MM.1S (cell line): ENCODE data around the gene GTPBP3.

Experiments
- DNase-seq: peaks from one replicate; pipeline ENCODE4 v3.0.0-alpha.2; 2015
- H2AFZ ChIP-seq: fragments of 300-600 bp; sonication (generic); 2 replicates; pipeline ENCODE4 v1.6.0; 2016; ENCODE audit warnings: antibody characterized with exemption, low read length
- H3F3A ChIP-seq: fragments of 300-600 bp; sonication (generic); 2 replicates; pipeline ENCODE4 v1.6.1; 2016; ENCODE audit warnings: mild to moderate bottlenecking, antibody characterized with exemption, low read length, moderate library complexity, mixed read lengths; ENCODE audit not compliant: insufficient read depth
- H3K27ac ChIP-seq: fragments of 300-600 bp; sonication (generic); 2 replicates; pipeline ENCODE4 v1.5.1; 2016; ENCODE audit warnings: mild to moderate bottlenecking, low read length
- H3K27me3 ChIP-seq: fragments of 300-600 bp; sonication (generic); replicated peaks from 2 replicates; pipeline ENCODE4 v1.6.0; 2016; ENCODE audit warnings: low read length; ENCODE audit not compliant: insufficient read depth
- H3K36me3 ChIP-seq: fragments of 300-600 bp; sonication (generic); replicated peaks from 2 replicates; pipeline ENCODE4 v1.6.1; 2016; ENCODE audit warnings: mild to moderate bottlenecking, low read length, mixed read lengths; ENCODE audit not compliant: insufficient read depth
- H3K4me1 ChIP-seq: fragments of 300-600 bp; sonication (generic); 2 replicates; pipeline ENCODE4 v1.6.1; 2016; ENCODE audit warnings: low read length, mixed read lengths
- H3K4me2 ChIP-seq: fragments of 300-600 bp; sonication (generic); 2 replicates; pipeline ENCODE4 v1.6.0; 2016; ENCODE audit warnings: low read depth, low read length
- H3K4me3 ChIP-seq: fragments of 300-600 bp; sonication (generic); 2 replicates; pipeline ENCODE4 v1.5.1; 2016; ENCODE audit warnings: low read length, mixed read lengths
- H3K79me2 ChIP-seq: fragments of 300-600 bp; sonication (generic); 2 replicates; pipeline ENCODE4 v1.6.1; 2016; ENCODE audit warnings: mixed run types, low read length, mixed read lengths
- H3K9ac ChIP-seq: fragments of 300-600 bp; sonication (generic); 2 replicates; pipeline ENCODE4 v1.6.1; 2016; ENCODE audit warnings: low read length, mixed read lengths
- H3K9me2 ChIP-seq: fragments of 300-600 bp; sonication (generic); replicated peaks from 2 replicates; pipeline ENCODE4 v1.6.1; 2016; ENCODE audit warnings: mild to moderate bottlenecking, low read length, mixed read lengths; ENCODE audit not compliant: insufficient read depth
- H3K9me3 ChIP-seq: fragments of 300-600 bp; sonication (generic); replicated peaks from 2 replicates; pipeline ENCODE4 v1.6.1; 2016; ENCODE audit warnings: mild to moderate bottlenecking, low read length, mixed read lengths; ENCODE audit not compliant: insufficient read depth
- H4K20me1 ChIP-seq: fragments of 300-600 bp; sonication (generic); 2 replicates; pipeline ENCODE4 v1.6.1; 2016; ENCODE audit warnings: mild to moderate bottlenecking, low read length, moderate library complexity, mixed read lengths; ENCODE audit not compliant: insufficient read depth
- EZH2 ChIP-seq: fragments of 300-600 bp; sonication (generic); optimal IDR thresholded peaks from 2 replicates; pipeline ENCODE3; 2017; ENCODE audit warnings: low read depth, mild to moderate bottlenecking, antibody characterized with exemption, low read length, mixed read lengths
- EZH2phosphoT487 ChIP-seq: fragments of 300-600 bp; sonication (generic); IDR thresholded peaks from 2 replicates; pipeline ENCODE4 v1.6.1; 2018; ENCODE audit warnings: antibody characterized with exemption, low read length
- TF ChIP-seq, protein P1 (sequence below): fragments of 300-600 bp; sonication (generic); IDR thresholded peaks from 2 replicates; pipeline ENCODE4 v1.5.1; 2016; ENCODE audit warnings: antibody characterized with exemption, low read length, mixed read lengths

GTPBP3 gene

GRCh38 chr19:17390665-17391370 is 53.5 kb downstream of the GTPBP3 start:
- Histone ChIP-seq H3K9me3 (no peaks in the 10 kb centered on the region), H3K4me1 (peaks cover 7% of the 10 kb centered on the region; the same call in 1 of the 2 replicates), H3K4me3 (peak overlapping the region; percentile 72), H2AFZ (peak overlapping the region; percentile 94), H3K27ac (no peak overlapping the region), H3F3A (peaks cover 28% of the 10 kb centered on the region), H4K20me1 (no peaks in the 10 kb centered on the region), H3K4me2 (peak overlapping the region; percentile 95), H3K9me2 (no peaks in the 10 kb centered on the region), H3K27me3 (peaks cover 17% of the 10 kb centered on the region), H3K9ac (peak overlapping the region; percentile 23; the same call in 1 of the 2 replicates), H3K36me3 (no peaks in the 10 kb centered on the region), H3K79me2 (no peaks in the 10 kb centered on the region)
- TF ChIP-seq EZH2, result no peak
- no peak for TF ChIP-seq EZH2phosphoT487
- TF ChIP-seq, protein P1, sequence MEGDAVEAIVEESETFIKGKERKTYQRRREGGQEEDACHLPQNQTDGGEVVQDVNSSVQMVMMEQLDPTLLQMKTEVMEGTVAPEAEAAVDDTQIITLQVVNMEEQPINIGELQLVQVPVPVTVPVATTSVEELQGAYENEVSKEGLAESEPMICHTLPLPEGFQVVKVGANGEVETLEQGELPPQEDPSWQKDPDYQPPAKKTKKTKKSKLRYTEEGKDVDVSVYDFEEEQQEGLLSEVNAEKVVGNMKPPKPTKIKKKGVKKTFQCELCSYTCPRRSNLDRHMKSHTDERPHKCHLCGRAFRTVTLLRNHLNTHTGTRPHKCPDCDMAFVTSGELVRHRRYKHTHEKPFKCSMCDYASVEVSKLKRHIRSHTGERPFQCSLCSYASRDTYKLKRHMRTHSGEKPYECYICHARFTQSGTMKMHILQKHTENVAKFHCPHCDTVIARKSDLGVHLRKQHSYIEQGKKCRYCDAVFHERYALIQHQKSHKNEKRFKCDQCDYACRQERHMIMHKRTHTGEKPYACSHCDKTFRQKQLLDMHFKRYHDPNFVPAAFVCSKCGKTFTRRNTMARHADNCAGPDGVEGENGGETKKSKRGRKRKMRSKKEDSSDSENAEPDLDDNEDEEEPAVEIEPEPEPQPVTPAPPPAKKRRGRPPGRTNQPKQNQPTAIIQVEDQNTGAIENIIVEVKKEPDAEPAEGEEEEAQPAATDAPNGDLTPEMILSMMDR, result peak; percentile 76
- DNase-seq, result peak; percentile 90

GRCh38 chr19:17391371-17392151 is 54.2 kb downstream of the GTPBP3 start:
- no peaks in the 10 kb centered on the region for H3K9me3 ChIP-seq
- peaks cover 28% of the 10 kb centered on the region for H3F3A ChIP-seq
- H3K4me1 ChIP-seq, result peaks cover 7% of the 10 kb centered on the region; the same call in 1 of the 2 replicates
- H4K20me1 ChIP-seq, result no peaks in the 10 kb centered on the region
- H3K79me2 ChIP-seq, result no peaks in the 10 kb centered on the region
- H3K4me2 ChIP-seq, result peak overlapping the region; percentile 95
- H3K9me2 ChIP-seq, result no peaks in the 10 kb centered on the region
- no peaks in the 10 kb centered on the region for H3K36me3 ChIP-seq
- DNase-seq, result peak; percentile 61
- peak overlapping the region; percentile 24; the same call in 1 of the 2 replicates for H3K9ac ChIP-seq
- H3K27me3 ChIP-seq, result peaks cover 17% of the 10 kb centered on the region
- H3K27ac ChIP-seq, result peak overlapping the region; percentile 10; the same call in 1 of the 2 replicates
- H3K4me3 ChIP-seq, result peak overlapping the region; percentile 52
- H2AFZ ChIP-seq, result peak overlapping the region; percentile 58
- TF ChIP-seq EZH2phosphoT487, result no peak
- TF ChIP-seq EZH2, result no peak
- TF ChIP-seq, protein P1, result no peak; the same call in 1 of the 2 replicates
